ENCODE data around the gene CHST15.
"Not testable (repeated sequence)": the region's sequence is repeated elsewhere in the genome, so short reads cannot be mapped to it uniquely, and the experiment has no call there.

CHST15 gene

DNA sequence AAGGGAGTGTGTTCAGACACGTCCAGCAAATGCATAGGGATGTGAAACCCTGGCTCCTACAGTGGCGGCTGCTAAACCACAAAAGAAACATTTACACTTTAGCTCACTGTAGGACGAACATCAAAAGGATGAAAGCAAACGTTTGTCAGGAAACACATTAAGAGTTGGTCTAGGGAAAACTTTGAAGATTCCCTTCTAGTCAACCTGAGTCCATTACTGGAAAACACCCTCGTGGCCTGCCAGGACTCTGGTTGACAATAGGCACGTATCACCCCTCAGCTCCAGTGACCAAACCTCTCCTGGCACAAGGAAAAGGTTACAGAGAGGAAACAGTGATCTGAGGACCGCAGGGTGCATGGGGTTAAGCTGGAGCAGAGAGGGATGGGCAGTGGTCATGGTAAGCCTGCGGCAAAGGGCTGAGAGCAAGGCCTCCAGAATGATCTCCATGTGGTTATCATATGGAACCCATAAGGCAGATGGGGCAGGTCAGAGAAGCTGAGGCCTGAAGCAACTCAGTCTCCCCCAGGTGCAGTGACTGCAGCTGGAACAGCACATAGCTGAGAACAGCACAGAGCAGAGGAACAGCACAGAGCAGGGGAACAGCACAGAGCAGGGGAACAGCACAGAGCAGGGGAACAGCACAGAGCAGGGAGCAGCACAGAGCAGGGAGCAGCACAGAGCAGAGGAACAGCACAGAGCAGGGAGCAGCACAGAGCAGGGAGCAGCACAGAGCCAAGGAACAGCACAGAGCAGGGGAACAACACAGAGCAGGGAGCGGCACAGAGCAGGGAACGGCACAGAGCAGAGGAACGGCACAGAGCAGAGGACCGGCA, 49.9 kb downstream of the CHST15 start:
- DNase-seq (ENCODE audit: low read depth), result no peak

- DNase-seq (ENCODE audit: low read depth), result no peak
Measured at GRCh38 chr10:124042656-124043309, 50.6 kb downstream of the CHST15 start.

DNA sequence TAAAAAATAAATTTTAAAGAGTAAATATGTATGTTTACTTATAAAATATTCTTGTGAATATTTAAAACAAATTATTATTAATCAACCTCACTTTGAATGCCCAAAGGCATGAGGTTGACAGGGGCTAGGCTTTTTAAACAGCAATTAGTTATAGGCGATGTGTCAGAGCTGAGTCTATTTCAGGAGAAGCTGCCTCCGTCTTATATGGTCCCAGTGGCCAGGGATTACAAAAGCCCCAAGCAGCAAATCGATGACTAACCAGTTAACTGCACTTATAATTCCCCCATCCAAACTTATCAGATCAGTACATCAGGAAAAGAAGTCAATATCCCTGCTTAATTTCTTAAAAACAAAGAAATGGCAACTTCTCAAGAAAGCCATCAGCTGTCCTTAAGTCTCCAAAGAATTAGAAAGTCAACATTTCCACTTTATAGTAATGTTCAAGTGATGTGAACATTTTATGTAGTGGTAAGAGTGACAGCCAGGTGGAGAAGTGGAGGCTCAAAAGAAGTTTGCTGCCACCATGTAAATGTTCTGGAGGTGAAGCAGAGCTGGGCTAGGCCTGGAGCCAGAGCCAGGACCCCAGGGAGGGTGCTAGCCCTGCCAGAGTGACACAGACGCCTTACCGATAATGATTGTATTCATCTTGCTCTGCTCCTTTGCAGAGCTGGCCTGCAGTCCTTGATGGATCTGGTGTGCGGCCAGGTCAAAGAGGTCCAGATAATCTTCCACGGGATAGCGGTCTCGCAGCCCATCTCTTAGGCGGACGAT, 51.5 kb downstream of the CHST15 start:
- DNase-seq (ENCODE audit: low read depth), result no peak

- no peak for DNase-seq (ENCODE audit: low read depth)
Measured at GRCh38 chr10:124040451-124041188, 52.8 kb downstream of the CHST15 start.

GRCh38 chr10:124039483-124040013, 53.9 kb downstream of the CHST15 start:
- DNase-seq (ENCODE audit: low read depth), result no peak

DNA sequence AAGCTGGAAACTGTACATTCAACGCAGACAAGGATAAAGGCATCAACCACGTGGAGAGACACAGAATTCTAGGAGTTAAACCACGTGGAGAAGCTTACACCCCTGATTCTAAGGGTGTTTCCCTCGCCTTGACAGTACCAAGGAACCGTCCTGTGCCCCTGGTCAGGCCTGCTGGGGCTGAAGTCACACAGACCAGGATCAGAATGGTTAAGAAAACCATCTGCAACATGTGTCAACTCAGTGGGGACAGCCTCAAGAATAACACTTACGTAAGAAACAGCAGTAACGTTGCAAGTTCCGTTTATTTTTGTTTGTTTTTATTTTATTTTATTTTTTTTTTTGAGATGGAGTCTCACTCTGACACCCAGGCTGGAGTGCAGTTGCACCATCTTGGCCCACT, 55.6 kb downstream of the CHST15 start:
- no peak for DNase-seq (ENCODE audit: low read depth)

GRCh38 chr10:124037286-124037685, 56.1 kb downstream of the CHST15 start:
- DNase-seq (ENCODE audit: low read depth), result no peak

DNA sequence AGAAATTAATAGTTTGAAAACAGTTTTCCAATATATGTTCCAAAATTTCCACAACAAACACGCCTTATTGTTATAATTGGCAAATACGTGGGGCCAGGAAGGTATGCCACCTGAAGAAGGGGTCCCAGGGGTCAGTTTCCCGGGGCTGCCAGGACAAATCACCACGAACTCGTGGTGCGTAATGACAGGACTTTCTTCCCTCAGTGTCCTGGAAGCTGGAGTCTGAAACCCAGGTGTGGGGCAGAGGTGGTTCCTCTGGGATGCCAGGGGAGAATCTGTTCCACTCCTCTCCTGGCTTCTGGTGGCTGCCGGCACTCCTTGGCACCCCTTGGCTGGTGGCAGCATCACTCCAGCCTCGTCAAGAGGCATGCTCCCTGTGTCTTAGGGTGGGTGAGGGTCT, 56.7 kb downstream of the CHST15 start:
- DNase-seq (ENCODE audit: low read depth), result no peak

GRCh38 chr10:124035928-124036558, 57.4 kb downstream of the CHST15 start:
- DNase-seq (ENCODE audit: low read depth), result no peak

DNA sequence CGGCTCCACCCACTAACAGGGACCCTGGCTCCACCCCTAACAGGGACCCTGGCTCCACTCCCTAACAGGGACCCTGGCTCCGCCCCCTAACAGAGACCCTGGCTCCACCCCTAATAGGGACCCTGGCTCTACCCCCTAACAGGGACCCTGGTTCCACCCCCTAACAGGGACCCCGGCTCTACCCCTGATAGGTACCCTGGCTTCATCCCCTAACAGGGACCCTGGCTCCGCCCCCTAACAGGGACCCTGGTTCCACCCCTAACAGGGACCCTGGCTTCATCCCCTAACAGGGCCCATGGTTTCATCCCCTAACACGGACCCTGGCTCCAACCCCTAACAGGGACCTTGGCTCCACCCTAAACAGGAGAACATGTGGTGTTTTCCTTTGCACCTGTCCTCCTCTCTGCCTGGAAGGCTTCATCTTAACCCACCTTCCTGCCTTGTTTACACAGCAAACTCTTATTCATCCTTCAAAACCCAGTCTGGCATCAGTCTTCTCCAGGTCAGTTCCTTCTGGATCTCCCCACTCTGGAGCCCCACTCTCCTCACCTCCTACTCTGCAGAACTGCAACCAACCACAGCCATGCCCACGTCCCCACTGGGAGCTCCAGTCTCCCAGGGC, 58.0 kb downstream of the CHST15 start:
- DNase-seq (ENCODE audit: low read depth), result no peak

DNA sequence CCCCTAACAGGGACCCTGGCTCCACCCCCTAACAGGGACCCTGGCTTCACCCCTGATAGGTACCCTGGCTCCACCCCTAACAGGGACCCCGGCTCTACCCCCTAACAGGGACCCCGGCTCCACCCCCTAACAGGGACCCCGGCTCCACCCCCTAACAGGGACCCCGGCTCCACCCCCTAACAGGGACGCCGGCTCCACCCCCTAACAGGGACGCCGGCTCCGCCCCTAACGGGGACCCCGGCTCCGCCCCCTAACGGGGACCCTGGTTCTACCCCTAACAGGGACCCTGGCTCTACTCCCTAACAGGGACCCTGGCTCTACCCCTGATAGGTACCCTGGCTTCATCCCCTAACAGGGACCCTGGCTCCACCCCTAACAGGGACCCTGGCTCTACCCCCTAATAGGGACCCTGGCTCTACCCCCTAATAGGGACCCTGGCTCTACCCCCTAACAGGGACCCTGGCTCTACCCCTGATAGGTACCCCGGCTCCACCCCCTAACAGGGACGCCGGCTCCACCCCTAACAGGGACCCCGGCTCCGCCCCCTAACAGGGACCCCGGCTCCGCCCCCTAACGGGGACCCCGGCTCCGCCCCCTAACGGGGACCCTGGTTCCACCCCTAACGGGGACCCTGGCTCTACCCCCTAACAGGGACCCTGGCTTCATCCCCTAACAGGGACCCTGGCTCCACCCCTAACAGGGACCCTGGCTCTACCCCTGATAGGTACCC, 58.7 kb downstream of the CHST15 start:
- not testable (repeated sequence) for DNase-seq (ENCODE audit: low read depth)

DNA sequence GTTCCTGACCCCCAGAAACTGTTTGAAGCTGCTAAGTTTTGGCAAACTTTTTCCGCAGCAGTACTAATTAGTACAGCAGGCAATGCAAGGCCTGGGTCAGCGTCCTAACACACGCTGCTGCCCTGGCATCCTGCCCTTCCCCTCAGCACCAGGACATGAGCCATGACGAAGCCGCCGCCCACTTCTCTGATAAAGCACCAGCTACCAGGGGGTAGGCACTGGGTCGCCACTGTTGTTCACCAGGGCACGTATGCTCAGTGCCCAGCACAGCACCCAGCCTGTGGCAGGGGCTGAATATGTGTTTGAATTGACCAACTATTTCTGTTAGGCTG, 59.5 kb downstream of the CHST15 start:
- no peak for DNase-seq (ENCODE audit: low read depth)

GRCh38 chr10:124032971-124033886, 60.2 kb downstream of the CHST15 start:
- no peak for DNase-seq (ENCODE audit: low read depth)

GRCh38 chr10:124032087-124032935, 61.1 kb downstream of the CHST15 start:
- no peak for DNase-seq (ENCODE audit: low read depth)

DNA sequence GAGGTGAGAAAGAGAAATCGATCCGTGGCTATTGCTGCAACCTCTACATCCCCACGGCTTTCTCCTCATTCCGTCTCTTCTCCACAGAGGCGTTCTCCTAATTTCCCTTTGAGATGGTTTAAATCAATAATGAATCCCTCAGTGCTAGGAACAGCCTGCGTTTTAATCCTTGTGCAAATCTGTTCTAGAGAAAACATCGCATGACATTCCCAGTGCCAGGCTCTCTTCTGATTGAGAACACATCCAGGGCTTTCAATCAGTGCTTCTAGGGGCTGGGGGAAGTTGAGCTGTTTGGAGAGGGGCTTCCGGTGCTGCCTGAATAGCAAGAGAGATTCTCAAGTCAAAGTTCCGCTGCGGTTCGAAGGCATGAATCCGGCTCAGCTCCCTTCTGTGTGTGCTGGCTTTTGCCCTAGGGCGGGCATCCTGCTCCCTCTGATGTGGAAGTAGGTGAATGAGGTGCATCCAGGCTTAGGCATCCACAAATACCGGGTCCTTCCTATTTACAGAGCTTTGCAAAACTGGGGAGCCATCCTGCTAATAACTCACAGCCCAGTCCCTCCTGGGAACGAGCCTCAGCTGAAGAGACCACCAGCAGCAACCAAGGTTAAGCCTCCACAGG, 62.8 kb downstream of the CHST15 start:
- no peak for DNase-seq (ENCODE audit: low read depth)

GRCh38 chr10:124030061-124030460, 63.3 kb downstream of the CHST15 start:
- DNase-seq (ENCODE audit: low read depth), result no peak

GRCh38 chr10:124029559-124029958, 63.8 kb downstream of the CHST15 start:
- no peak for DNase-seq (ENCODE audit: low read depth)
